NCI-H748 treated with DMSO at 0.1 percent for 48 hours (cell line): Measurements from ENCODE around the gene REEP1.
"Not testable (repeated sequence)": the region's sequence is repeated elsewhere in the genome, so short reads cannot be mapped to it uniquely, and the experiment has no call there.

ENCODE experiments used
- DNase-seq: peaks from one replicate; lab custom pipeline; 2025; lab: John Stamatoyannopoulos, UW

The REEP1 gene

GRCh38 chr2:86283411-86284030 is 53.9 kb downstream of the REEP1 start:
- DNase-seq, result no peak

DNA sequence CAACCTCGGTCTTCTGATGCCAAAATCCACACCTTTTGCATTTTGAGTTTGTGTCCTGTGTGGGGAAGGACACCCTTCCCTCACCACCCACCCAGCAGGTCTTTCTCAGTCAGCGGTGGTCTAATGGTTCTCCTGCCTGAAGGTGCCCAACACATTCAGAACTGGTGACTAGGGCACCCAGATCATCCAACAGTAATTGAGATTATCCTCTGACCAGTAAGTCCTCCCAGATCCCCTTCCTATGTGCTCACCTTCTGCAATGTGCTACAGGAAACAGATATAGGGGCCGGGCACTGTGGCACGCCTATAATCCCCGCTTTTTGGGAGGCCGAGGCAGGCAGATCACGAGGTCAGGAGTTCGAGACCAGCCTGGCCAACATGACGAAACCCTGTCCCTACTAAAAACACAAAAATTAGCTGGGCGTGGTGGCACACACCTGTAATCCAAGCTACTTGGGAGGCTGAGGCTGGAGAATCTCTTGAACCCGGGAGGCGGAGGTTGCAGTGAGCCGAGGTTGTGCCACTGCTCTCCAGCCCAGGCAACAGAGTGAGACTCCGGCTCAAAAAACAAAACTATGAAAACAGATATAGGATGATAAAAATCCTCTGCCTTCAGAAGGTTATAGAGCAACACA is 56.2 kb downstream of the REEP1 start:
- DNase-seq, result no peak

- no peak for DNase-seq
Measured at GRCh38 chr2:86280191-86280667, 57.2 kb downstream of the REEP1 start.

DNA sequence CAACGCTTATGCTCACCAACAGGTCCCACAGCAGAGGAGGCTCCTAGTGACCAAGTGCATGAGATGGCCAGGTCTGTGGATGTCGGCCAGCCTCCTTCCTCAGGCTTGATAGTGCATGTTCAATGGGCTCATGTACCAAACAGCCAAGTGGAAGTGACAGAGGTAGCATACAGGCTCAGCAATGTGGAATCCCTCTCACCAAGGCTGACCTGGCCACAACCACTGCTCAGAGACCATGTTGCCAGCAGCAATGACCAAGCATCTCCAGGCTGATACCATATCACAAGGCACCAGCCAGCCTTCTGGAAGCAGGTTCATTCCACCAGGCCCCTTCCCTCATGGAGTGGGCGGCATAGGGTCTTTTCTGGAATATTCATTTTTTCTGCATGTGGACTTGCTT is 61.5 kb downstream of the REEP1 start:
- DNase-seq, result no peak

DNA sequence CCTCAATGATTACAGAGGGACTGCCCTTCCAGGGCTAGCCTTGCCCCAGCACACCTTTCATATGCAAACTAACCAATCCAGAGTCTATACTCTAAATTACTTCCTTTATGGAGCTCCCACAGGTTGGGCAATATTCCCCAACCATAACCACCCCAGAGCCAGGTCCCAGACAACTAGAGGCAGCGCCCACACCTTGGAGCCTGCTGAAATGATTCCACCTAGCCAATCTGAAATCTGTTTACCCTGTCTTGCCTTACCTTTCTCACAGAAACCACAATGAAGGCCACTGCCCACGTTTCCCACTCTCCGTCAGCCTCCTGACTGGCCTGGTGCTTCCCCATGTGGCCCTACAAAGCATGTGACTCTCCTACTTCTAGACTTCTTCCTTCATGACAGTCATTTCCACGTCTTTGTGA is 62.0 kb downstream of the REEP1 start:
- DNase-seq, result no peak

DNA sequence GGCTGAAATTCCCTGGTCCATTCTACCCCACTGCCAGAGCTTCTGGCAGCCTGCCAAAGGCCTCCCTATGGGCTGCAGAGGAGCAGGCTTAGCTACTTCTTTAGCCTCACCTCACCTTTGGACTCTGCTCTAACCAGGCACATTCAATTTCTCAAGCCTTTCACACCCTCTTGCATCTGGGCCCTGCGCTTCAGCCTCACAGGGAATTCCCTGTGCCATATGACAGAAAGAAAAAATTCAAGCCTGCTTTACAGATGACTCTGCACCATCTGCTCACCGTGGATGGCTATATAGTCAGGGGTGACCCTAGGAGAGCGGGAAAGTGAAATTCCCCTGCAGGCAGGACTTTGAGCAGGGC is 62.5 kb downstream of the REEP1 start:
- no peak for DNase-seq

- no peak for DNase-seq
Measured at GRCh38 chr2:86274265-86274917, 63.0 kb downstream of the REEP1 start.

- DNase-seq, result no peak
Measured at GRCh38 chr2:86272111-86272510, 65.3 kb downstream of the REEP1 start.

GRCh38 chr2:86271248-86271647 is 66.2 kb downstream of the REEP1 start:
- no peak for DNase-seq

DNA sequence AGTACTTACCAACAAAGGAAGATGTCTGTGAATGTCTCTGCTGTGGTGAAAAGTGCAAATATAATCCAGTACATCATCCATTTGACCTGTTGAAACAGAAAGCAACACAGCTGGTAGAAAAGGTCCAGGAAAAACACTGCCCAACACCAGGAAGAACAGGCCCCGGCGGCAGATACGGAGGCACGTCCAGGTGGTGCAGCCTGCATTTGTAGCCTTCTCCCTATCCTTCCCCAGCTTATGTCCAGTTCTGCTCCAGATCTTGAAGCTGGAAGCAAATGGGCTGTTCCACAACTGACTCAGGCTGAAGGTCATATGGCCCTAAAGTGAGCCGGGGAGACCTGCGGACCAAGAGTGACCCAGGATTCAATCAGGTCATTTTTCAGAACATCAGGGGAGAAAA is 73.5 kb downstream of the REEP1 start:
- DNase-seq, result no peak

- DNase-seq, result no peak
Measured at GRCh38 chr2:86260978-86261377, 76.4 kb downstream of the REEP1 start.

DNA sequence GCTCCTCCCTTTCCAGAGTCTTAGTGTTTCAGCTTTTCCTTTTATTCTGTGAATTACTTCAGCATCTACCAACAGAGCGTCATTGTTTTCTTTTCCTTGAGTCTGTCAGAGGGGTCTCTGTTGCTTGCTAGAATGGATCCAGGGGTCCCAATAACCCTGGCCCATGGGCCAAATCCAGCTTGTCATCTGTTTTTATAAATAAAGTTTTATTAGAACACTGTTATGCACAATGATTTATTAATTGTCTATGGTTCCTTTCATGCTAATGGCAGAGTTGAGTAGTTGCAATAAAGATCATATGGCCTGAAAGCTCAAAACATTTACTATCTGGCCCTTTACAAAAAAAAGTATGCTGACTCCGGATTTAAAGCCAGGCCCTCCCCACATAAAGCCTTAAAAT is 79.3 kb downstream of the REEP1 start:
- no peak for DNase-seq

DNA sequence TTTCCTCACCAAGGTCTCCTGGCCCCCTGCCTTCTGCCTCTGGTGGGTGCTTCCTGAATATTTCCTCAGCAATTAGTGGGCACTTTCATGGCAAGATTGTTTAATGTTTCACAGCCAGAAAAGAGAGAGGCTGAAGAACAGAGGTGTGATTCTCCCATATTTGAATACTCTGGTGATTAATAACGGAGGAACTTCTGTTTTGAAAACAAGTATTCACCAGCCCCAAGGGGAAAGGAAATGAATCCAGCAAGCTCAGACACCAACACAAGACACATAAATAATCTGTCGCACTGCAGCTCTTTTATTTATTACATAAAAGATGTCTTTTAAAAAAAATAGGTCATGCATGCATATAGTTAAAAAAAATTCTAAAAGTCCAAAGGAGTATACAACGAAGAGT is 80.4 kb downstream of the REEP1 start:
- DNase-seq, result no peak

DNA sequence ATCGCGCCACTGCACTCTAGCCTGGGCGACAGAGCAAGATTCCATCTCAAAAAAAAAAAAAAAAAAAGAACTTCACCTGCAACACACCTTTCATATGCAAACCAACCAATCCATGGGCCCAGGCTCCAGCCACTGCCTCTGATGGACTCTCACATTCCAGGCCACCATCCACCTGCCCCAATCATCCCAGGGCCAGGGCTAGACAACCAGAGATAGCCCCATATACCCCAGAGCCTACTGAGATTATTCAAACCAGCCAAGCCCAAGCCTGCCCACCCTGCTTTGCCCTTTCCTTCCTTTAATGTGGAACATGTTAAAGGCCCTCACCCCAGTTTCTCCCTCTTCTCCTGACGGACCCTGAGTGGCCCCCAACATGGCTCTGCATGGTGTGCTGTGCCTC is 81.1 kb downstream of the REEP1 start:
- DNase-seq, result no peak

GRCh38 chr2:86254576-86255538 is 82.6 kb downstream of the REEP1 start:
- no peak for DNase-seq

GRCh38 chr2:86253424-86253823 is 84.0 kb downstream of the REEP1 start:
- no peak for DNase-seq

- DNase-seq, result peak; percentile 4
Measured at GRCh38 chr2:86251840-86252266, 85.6 kb downstream of the REEP1 start.

GRCh38 chr2:86249579-86250391 is 87.6 kb downstream of the REEP1 start:
- peak; percentile 9 for DNase-seq

DNA sequence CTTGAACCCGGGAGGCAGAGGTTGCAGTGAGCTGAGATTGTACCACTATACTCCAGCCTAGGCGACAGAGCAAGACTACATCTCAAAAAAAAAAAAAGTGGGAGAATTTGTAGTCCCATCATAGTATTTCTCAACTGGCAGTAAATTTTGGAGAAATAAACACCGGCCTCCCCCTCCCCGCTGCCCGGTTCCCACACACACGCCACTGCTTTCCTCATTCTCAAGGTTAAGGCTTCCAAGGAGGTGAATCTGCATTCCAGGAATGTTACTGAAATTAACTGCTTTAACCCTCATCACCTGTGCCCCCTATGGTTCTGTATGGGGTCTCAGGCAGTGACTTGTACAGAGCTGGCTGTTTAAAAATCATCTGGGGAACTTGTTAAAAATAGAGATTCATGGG is 88.2 kb downstream of the REEP1 start:
- DNase-seq, result no peak

- DNase-seq, result not testable (repeated sequence)
Measured at GRCh38 chr2:86245222-86245621, 92.2 kb downstream of the REEP1 start.

DNA sequence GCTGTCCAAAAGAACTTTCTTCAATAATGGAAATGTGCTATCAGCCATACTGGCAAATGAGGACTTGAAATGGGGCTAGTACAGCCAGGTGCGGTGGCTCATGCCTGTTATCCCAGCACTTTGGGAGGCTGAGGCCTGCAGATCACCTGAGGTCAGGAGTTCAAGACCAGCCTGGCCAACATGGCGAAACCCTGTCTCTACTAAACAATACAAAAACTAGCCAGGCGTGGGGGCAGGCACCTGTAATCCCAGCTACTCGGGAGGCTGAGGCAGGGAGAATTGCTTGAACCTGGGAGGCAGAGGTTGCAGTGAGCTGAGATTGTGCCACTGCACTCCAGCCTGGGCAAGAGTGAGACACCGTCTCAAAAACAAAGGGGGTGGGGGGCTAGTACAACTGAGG is 92.6 kb downstream of the REEP1 start:
- DNase-seq, result not testable (repeated sequence)
